Activated naive CD4-positive, alpha-beta T cell treated with anti-CD3 and anti-CD28 coated beads for 36 hours (primary cell): Measurements from ENCODE around the gene NNT. TPM values are rescaled to one million over a fixed set of nuclear protein-coding genes. Genes with fewer than 3 reads are reported as not detected.

Source experiments
- CTCF ChIA-PET: fragments of 350-600 bp; sonication (Branson Sonifier 250); formaldehyde crosslinking; loops from one replicate; lab custom pipeline; 2021; ENCODE audit warnings: antibody characterized with exemption; lab: Charles Lee
- DNase-seq: peaks from one replicate; pipeline ENCODE4 v3.0.0-alpha.2; 2020
- H3K27ac Mint-ChIP-seq: one replicate; pipeline ENCODE4 v1.8.0; 2021; ENCODE audit warnings: mild to moderate bottlenecking, mixed read lengths
- H3K27me3 Mint-ChIP-seq: one replicate; pipeline ENCODE4 v1.8.0; 2021; ENCODE audit warnings: low read depth, mixed read lengths
- H3K36me3 Mint-ChIP-seq: one replicate; pipeline ENCODE4 v1.8.0; 2021; ENCODE audit warnings: low read depth, mixed read lengths
- H3K4me1 Mint-ChIP-seq: one replicate; pipeline ENCODE4 v1.8.0; 2021; ENCODE audit warnings: low read depth, mixed read lengths
- H3K4me3 Mint-ChIP-seq: one replicate; pipeline ENCODE4 v1.8.0; 2021; ENCODE audit warnings: mild to moderate bottlenecking, moderate library complexity, mixed read lengths
- H3K9me3 Mint-ChIP-seq: one replicate; pipeline ENCODE4 v1.8.0; 2021; ENCODE audit warnings: mixed read lengths
- intact Hi-C: fragments of 100-400 bp; cut with micrococcal nuclease; formaldehyde crosslinking; loops from one replicate; pipeline ENCODE4 v1.15.1; 2023
- total RNA-seq, 2 experiments: library from RNA; stranded (reverse); gene quantifications; one replicate each; pipeline ENCODE4 v1.2.3, GENCODE V29; 2021

NNT gene
- total RNA-seq, 2 experiments from 2014 or later = 98.4 to 98.9 TPM

- no peak for DNase-seq
- peaks cover 9% of the 10 kb centered on the region for H3K4me1 Mint-ChIP-seq
Measured at GRCh38 chr5:43636076-43636475, 33.1 kb downstream of the NNT start.

GRCh38 chr5:43637416-43637815 lies 34.4 kb downstream of the NNT start:
- Mint-ChIP-seq H3K9me3 (no peaks in the 10 kb centered on the region), H3K27me3 (no peaks in the 10 kb centered on the region), H3K27ac (no peak overlapping the region), H3K36me3 (peaks cover 20% of the 10 kb centered on the region), H3K4me1 (peaks cover 9% of the 10 kb centered on the region), H3K4me3 (no peak overlapping the region)
- intact Hi-C loops = no loop called here
- CTCF ChIA-PET = no interaction called here
- no peak for DNase-seq

More at GRCh38 chr5:43636076-43636475, 33.1 kb downstream of the NNT start:
- CTCF ChIA-PET = interaction anchor here (0.7 kb wide), 1 partner anchor 1245 kb away, joined by 3 read pairs; no protein-coding TSS in a partner anchor
- Mint-ChIP-seq H3K9me3 (no peaks in the 10 kb centered on the region), H3K27ac (no peak overlapping the region), H3K27me3 (no peaks in the 10 kb centered on the region), H3K4me3 (no peak overlapping the region), H3K36me3 (peaks cover 23% of the 10 kb centered on the region)
- intact Hi-C loops = no loop called here

GRCh38 chr5:43638107-43638506 lies 35.1 kb downstream of the NNT start:
- Mint-ChIP-seq H3K4me1 (peaks cover 9% of the 10 kb centered on the region), H3K27ac (no peak overlapping the region), H3K4me3 (no peak overlapping the region), H3K27me3 (no peaks in the 10 kb centered on the region), H3K36me3 (peaks cover 21% of the 10 kb centered on the region), H3K9me3 (no peaks in the 10 kb centered on the region)
- no peak for DNase-seq
- CTCF ChIA-PET = no interaction called here
- intact Hi-C loops = no loop called here

GRCh38 chr5:43638546-43638945 lies 35.6 kb downstream of the NNT start:
- no peak overlapping the region for H3K4me3 Mint-ChIP-seq
- no peak for DNase-seq
- intact Hi-C loops = no loop called here
- H3K36me3 Mint-ChIP-seq = peaks cover 17% of the 10 kb centered on the region
- peaks cover 9% of the 10 kb centered on the region for H3K4me1 Mint-ChIP-seq
- H3K9me3 Mint-ChIP-seq = no peaks in the 10 kb centered on the region
- CTCF ChIA-PET = interaction anchor here (4.8 kb wide), 1 partner anchor 8 kb away, joined by 24 read pairs; no protein-coding TSS in a partner anchor
- H3K27me3 Mint-ChIP-seq = no peaks in the 10 kb centered on the region
- H3K27ac Mint-ChIP-seq = no peak overlapping the region

GRCh38 chr5:43639566-43639965 lies 36.6 kb downstream of the NNT start:
- no peaks in the 10 kb centered on the region for H3K9me3 Mint-ChIP-seq
- H3K4me1 Mint-ChIP-seq = peaks cover 9% of the 10 kb centered on the region
- H3K4me3 Mint-ChIP-seq = no peak overlapping the region
- CTCF ChIA-PET = interaction anchor here (0.6 to 4.8 kb wide), 2 partner anchors 9 to 908 kb away, joined by 3 to 24 read pairs; no protein-coding TSS in a partner anchor
- H3K36me3 Mint-ChIP-seq = peaks cover 17% of the 10 kb centered on the region
- intact Hi-C loops = no loop called here
- no peaks in the 10 kb centered on the region for H3K27me3 Mint-ChIP-seq
- no peak for DNase-seq
- no peak overlapping the region for H3K27ac Mint-ChIP-seq

- intact Hi-C loops = no loop called here
- no peaks in the 10 kb centered on the region for H3K27me3 Mint-ChIP-seq
- peaks cover 9% of the 10 kb centered on the region for H3K4me1 Mint-ChIP-seq
- H3K4me3 Mint-ChIP-seq = no peak overlapping the region
- H3K9me3 Mint-ChIP-seq = no peaks in the 10 kb centered on the region
- peaks cover 18% of the 10 kb centered on the region for H3K36me3 Mint-ChIP-seq
- no peak overlapping the region for H3K27ac Mint-ChIP-seq
- CTCF ChIA-PET = interaction anchor here (0.8 to 4.8 kb wide), 2 partner anchors 11 to 40 kb away, joined by 3 to 24 read pairs; partner anchors contain the start of gene NNT
- no peak for DNase-seq
Measured at GRCh38 chr5:43642428-43642827, 39.4 kb downstream of the NNT start.

GRCh38 chr5:43643327-43643726 lies 40.3 kb downstream of the NNT start:
- peaks cover 15% of the 10 kb centered on the region for H3K36me3 Mint-ChIP-seq
- H3K4me1 Mint-ChIP-seq = peaks cover 2% of the 10 kb centered on the region
- no peak overlapping the region for H3K27ac Mint-ChIP-seq
- no peaks in the 10 kb centered on the region for H3K9me3 Mint-ChIP-seq
- H3K27me3 Mint-ChIP-seq = no peaks in the 10 kb centered on the region
- no peak for DNase-seq
- CTCF ChIA-PET = interaction anchor here (1.3 to 4.8 kb wide), 2 partner anchors 12 kb away, joined by 7 to 24 read pairs; no protein-coding TSS in a partner anchor
- H3K4me3 Mint-ChIP-seq = no peak overlapping the region
- intact Hi-C loops = no loop called here

GRCh38 chr5:43643750-43644149 lies 40.8 kb downstream of the NNT start:
- no peaks in the 10 kb centered on the region for H3K9me3 Mint-ChIP-seq
- intact Hi-C loops = no loop called here
- H3K36me3 Mint-ChIP-seq = peaks cover 17% of the 10 kb centered on the region
- no peak for DNase-seq
- CTCF ChIA-PET = interaction anchor here (1.0 to 1.3 kb wide), 2 partner anchors 13 to 17 kb away, joined by 3 to 7 read pairs; no protein-coding TSS in a partner anchor
- no peak overlapping the region for H3K4me3 Mint-ChIP-seq
- H3K4me1 Mint-ChIP-seq = no peaks in the 10 kb centered on the region
- H3K27ac Mint-ChIP-seq = no peak overlapping the region
- no peaks in the 10 kb centered on the region for H3K27me3 Mint-ChIP-seq

GRCh38 chr5:43646992-43647391 lies 44.0 kb downstream of the NNT start:
- intact Hi-C loops = no loop called here

GRCh38 chr5:43647789-43648188 lies 44.8 kb downstream of the NNT start:
- H3K27me3 Mint-ChIP-seq = no peaks in the 10 kb centered on the region
- DNase-seq = no peak
- H3K27ac Mint-ChIP-seq = no peak overlapping the region
- CTCF ChIA-PET = interaction anchor here (1.4 kb wide), 1 partner anchor 17 kb away, joined by 5 read pairs; no protein-coding TSS in a partner anchor
- intact Hi-C loops = no loop called here
- no peaks in the 10 kb centered on the region for H3K4me1 Mint-ChIP-seq
- peaks cover 37% of the 10 kb centered on the region for H3K36me3 Mint-ChIP-seq
- no peaks in the 10 kb centered on the region for H3K9me3 Mint-ChIP-seq
- H3K4me3 Mint-ChIP-seq = no peak overlapping the region

More at GRCh38 chr5:43646992-43647391, 44.0 kb downstream of the NNT start:
- H3K27me3 Mint-ChIP-seq = no peaks in the 10 kb centered on the region
- peaks cover 31% of the 10 kb centered on the region for H3K36me3 Mint-ChIP-seq
- no peak overlapping the region for H3K27ac Mint-ChIP-seq
- CTCF ChIA-PET = interaction anchor here (1.4 kb wide), 1 partner anchor 16 kb away, joined by 5 read pairs; no protein-coding TSS in a partner anchor
- no peaks in the 10 kb centered on the region for H3K9me3 Mint-ChIP-seq
- DNase-seq = no peak
- H3K4me3 Mint-ChIP-seq = no peak overlapping the region
- no peaks in the 10 kb centered on the region for H3K4me1 Mint-ChIP-seq

- Mint-ChIP-seq H3K27ac (no peak overlapping the region), H3K9me3 (no peaks in the 10 kb centered on the region), H3K36me3 (peaks cover 40% of the 10 kb centered on the region), H3K27me3 (no peaks in the 10 kb centered on the region), H3K4me3 (no peak overlapping the region), H3K4me1 (no peaks in the 10 kb centered on the region)
- CTCF ChIA-PET = no interaction called here
- no peak for DNase-seq
- intact Hi-C loops = no loop called here
Measured at GRCh38 chr5:43648499-43649124, 45.6 kb downstream of the NNT start.

GRCh38 chr5:43649256-43649655 lies 46.3 kb downstream of the NNT start:
- intact Hi-C loops = no loop called here
- H3K4me3 Mint-ChIP-seq = no peak overlapping the region
- H3K4me1 Mint-ChIP-seq = no peaks in the 10 kb centered on the region
- CTCF ChIA-PET = interaction anchor here (1.0 to 1.4 kb wide), 2 partner anchors 19 to 20 kb away, joined by 3 to 6 read pairs; no protein-coding TSS in a partner anchor
- H3K9me3 Mint-ChIP-seq = no peaks in the 10 kb centered on the region
- H3K36me3 Mint-ChIP-seq = peaks cover 43% of the 10 kb centered on the region
- no peaks in the 10 kb centered on the region for H3K27me3 Mint-ChIP-seq
- H3K27ac Mint-ChIP-seq = no peak overlapping the region
- DNase-seq = no peak
